Pericardium fibroblast (primary cell): Measurements from ENCODE around the gene ARHGAP6. TPM values are rescaled to one million over a fixed set of nuclear protein-coding genes. Genes with fewer than 3 reads are reported as not detected.

ENCODE experiments used
- total RNA-seq: library from RNA; depleted of rRNA; stranded (reverse); fragments of >200 nt; gene quantifications from 2 replicates; pipeline ENCODE4 v1.2.3, GENCODE V29; 2015

Gene ARHGAP6
- total RNA-seq: 25.9 and 29.2 TPM in 2 replicates

GRCh38 chrX:11665168-11666111 is at the start of gene ARHGAP6:
ARHGAP6 (minus strand) TSS chrX:11665920; CDS start chrX:11664828, 1,092 bp downstream.

DNA sequence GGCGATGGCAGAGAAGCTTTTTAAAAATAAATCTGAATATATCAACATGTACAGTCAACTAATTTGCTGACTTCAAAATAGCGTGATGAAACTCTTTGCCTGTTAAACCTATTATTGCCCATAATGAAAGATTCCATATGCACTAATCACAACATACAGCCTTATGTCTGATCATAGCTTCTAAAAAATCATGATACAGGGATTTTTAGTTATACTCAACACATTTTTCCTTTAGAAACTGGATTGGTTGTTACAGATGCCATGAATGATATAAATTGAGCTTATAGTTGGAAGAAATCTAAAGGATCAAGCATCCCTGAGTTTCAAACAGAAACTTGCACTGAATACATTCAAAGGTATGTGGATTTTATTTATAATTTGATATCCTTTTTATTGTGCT is 372.6 kb downstream of the ARHGAP6 start, which contains the start of gene AMELX:
TSS of gene AMELX (plus strand) at position 301 of the 400 bp plus-strand sequence. CDS start 1,376 bp downstream, outside the sequence.

DNA sequence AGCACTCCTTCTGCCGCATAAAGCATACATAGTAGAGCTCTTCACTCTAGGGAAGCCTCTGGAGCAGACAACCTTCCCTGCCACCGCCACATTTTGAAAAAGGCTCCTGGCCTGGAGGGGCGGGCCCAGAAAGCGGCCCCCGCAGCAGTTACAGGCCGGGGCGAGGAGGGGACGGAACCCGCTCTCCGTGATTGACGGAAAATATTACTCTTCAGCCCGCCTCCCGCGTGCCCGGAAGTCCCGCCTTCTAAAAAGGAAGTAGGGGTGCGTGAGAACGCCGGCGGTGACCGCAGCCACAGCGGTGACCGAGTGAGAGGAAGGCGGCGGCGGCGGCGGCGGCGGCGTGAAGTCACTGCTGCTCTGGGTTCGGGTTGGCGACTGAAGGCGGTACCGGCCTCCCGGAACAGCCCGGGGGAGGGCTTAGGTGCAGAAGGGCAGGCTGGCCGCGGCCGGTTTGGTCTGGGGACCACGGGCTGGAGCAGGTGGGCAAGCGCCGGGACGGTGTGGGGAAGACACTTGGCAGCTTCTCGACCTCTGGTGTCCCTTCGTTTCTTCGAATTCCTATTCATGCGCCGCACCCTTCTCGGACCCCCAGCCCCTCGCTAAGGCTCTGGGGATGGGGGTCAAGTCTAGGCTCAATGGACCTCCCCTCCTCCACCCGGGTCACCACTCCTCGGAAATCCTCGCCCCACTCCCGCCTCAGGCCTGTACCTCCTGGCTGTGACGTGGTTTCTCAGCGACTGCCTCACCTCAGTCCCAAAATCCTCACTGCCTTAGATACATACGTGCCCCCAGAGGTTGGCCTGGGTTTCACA is 554.5 kb downstream of the ARHGAP6 start, which contains the start of gene HCCS:
TSS of gene HCCS (plus strand) at position 296 of the 815 bp plus-strand sequence. CDS start 729 bp downstream, outside the sequence.

Other genes with a start within 250 kb of the ARHGAP6 start
- gene MSL3, start 92.3 kb upstream of the ARHGAP6 start, total RNA-seq: 18.1 and 23.5 TPM in 2 replicates